ENCODE measurements around the gene EGFL6.
A peak's percentile ranks its signal among the peaks of the same experiment; 100 is the strongest.

Gene EGFL6

GRCh38 chrX:13650318-13650717 lies 80.9 kb downstream of the EGFL6 start:
- DNase-seq (ENCODE audit: low read depth): no peak
- no peak overlapping the region for H3K4me3 ChIP-seq (ENCODE audit: low read depth, low read length)
- no peak for TF ChIP-seq CTCF (IDR thresholded peaks at IDR 0.05; ENCODE audit: low read depth, low read length, missing control alignments)

- no peak for TF ChIP-seq CTCF (IDR thresholded peaks at IDR 0.05; ENCODE audit: low read depth, low read length, missing control alignments)
Observed at GRCh38 chrX:13651150-13651549, 81.7 kb downstream of the EGFL6 start.

GRCh38 chrX:13652287-13652793 lies 82.9 kb downstream of the EGFL6 start:
- no peak for DNase-seq (ENCODE audit: low read depth)
- peak overlapping the region; percentile 50 for H3K4me3 ChIP-seq (ENCODE audit: low read depth, low read length)
- no peak for TF ChIP-seq CTCF (IDR thresholded peaks at IDR 0.05; ENCODE audit: low read depth, low read length, missing control alignments)

More at GRCh38 chrX:13651150-13651549, 81.7 kb downstream of the EGFL6 start:
- H3K4me3 ChIP-seq (ENCODE audit: low read depth, low read length): no peak overlapping the region
- DNase-seq (ENCODE audit: low read depth): no peak

- peak; percentile 88 for DNase-seq (ENCODE audit: low read depth)
- H3K4me3 ChIP-seq (ENCODE audit: low read depth, low read length): peak within 1 kb of the TSS; percentile 59
- TF ChIP-seq CTCF (IDR thresholded peaks at IDR 0.05; ENCODE audit: low read depth, low read length, missing control alignments): no peak
Observed at GRCh38 chrX:13652850-13653693, 83.7 kb downstream of the EGFL6 start, which contains the start of gene TCEANC. Gene TCEANC (plus strand): TSS chrX:13653141. CDS start chrX:13662509, 9,368 bp downstream.

- H3K4me3 ChIP-seq (ENCODE audit: low read depth, low read length): peak overlapping the region; percentile 59; the same call in 1 of the 2 replicates
- no peak for TF ChIP-seq CTCF (IDR thresholded peaks at IDR 0.05; ENCODE audit: low read depth, low read length, missing control alignments)
- no peak for DNase-seq (ENCODE audit: low read depth)
Observed at GRCh38 chrX:13654116-13654515, 84.7 kb downstream of the EGFL6 start.

DNA sequence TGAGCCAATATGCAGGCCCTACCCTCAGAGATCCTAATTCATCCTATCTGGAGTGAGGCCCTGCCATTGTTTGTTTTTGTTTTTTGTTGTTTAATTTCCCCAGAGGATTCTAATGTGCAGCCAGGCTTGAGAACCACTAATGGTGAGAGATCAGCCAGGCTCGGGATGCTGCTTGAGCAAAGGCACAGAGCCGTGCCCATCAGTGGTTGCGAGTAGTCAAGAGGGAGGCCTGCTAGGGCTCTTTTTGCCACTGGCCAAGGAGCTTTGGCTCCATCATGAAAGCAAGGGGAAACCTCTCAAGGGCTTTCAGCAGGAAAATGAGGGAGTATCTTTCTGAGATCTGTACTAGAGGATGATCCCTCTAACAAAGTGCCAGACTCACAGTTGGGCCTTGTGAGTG lies 86.3 kb downstream of the EGFL6 start:
- no peak for DNase-seq (ENCODE audit: low read depth)
- no peak for TF ChIP-seq CTCF (IDR thresholded peaks at IDR 0.05; ENCODE audit: low read depth, low read length, missing control alignments)

More for the DNA sequence above, 86.3 kb downstream of the EGFL6 start:
- H3K4me3 ChIP-seq (ENCODE audit: low read depth, low read length): no peak overlapping the region
